NCI-H1417 (cell line): ENCODE data around the gene TTC16.

Experiments
- DNase-seq, 3 experiments: peaks; one replicate each; lab custom pipeline; 2025; lab: John Stamatoyannopoulos, UW

Gene TTC16

GRCh38 chr9:127698985-127699670, 16.8 kb upstream of the TTC16 start:
- peak in 1 of 3 experiments; percentile 91 for DNase-seq

DNA sequence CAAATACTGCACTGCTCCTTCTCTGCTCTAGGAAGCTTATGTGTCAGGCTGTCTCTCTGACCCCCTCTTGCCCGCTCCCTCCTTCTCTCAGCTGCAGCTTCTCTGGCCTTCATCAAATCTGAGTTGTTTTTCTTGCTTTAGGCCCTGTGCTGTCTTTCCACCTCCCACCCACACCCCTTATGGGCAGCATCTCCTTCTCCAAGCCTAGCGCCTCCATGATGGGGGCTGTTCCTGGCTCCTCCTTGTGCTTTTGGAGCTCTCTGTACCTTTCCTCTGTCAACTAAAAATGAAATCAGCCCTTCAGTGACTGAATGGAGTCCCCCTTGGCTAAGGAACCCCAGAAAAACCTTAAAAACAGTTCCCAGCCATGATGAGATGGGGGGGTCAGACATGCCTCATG, 15.7 kb upstream of the TTC16 start:
- no peak for DNase-seq

DNA sequence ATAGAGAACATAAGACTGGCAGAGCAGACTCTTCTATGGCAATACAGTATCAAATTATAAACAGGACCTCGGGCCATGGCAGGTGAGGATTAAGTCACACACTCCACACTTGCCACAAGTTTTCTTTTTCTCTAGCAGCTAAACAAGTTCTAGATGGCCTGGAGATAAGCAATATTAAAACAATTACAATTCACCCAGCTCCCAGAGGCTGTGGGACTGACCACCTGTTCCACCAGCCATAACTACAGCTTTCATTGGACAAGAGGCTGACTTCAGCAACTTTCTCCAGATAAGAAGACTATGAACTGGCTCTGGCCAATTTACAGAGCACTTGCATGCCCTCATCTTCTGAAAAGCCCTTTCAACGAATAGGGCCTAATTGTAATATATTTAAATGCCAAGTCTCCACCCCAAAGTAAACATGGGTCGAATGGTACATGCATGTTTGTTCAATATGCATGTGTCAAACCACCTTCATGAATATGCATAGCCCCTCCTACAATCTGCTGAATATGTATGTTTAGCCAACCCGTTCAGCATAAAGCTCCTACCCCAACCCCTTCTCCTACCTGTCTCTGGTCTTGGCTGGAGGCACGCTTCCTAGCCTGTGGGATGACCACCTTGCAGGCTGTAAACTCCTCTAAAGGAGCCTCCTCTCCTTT, 15.2 kb upstream of the TTC16 start:
- peak in 1 of 3 experiments; percentile 18 for DNase-seq

- DNase-seq: no peak
Observed at GRCh38 chr9:127703289-127703946, 12.5 kb upstream of the TTC16 start.

DNA sequence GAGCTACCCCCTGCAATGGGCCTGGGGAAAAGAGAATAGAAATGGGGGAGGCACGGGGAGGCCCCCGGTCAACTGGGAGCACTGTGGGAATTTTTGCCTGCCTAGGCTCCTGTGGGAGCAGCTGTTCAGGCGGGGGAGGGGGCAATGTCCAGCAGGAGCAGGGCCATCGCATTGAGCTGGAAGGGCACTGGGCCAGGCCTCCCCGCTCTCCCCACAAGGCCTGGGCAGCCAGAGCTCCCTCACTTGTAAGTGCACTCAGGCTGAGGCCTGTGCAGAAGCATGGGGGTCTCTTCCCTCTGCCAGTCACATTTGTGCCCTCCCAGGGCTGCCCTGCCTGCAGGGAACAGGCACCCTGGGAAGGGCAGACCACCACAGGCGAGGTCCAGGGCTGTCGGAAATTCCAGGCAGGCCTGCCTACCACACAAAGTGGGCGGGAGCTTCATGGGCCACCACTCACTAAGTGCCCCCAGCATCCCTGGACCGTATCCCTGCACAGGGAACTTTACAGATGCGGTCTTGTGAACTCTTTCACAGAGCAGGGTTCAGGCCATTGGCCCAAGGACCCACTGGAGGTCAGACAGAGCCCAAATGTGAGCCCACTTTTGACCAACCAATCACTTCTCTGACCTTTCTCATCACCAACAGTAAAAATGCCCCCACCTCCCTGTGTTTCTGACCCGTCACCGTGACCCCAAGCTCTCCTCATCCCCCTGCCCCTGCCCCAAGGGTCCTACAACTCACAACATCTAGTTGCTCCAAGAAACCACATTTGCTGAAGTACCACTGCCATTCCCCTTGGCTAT, 10.1 kb upstream of the TTC16 start:
- DNase-seq: no peak

DNA sequence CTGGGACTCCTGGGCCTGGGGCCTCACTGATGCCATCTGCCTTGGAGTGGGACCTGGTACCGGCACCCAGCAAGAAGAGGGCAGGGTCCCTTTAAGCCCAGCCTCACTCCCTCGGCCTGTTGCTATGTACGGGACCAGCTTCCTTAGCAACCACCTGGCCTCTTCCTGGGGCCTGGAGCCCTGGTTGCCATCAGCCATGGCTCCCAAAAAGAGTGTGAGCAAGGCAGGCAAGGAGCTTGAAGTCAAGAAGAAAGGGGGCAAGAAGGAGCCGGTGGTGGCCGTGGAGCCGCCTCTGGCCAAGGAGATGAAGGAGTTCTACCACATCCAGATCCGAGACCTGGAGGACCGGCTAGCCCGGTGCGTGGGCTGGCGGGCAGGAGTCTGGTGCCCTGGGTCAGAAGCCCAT, 9.0 kb upstream of the TTC16 start, which contains the start of gene CFAP157:
Gene CFAP157, plus strand, starts transcription at position 153 of the 406 bp plus-strand sequence. Its CDS starts 44 bp downstream, at position 197.
- DNase-seq: peak in 2 of 3 experiments; percentile 21 to 55

GRCh38 chr9:127707766-127708165, 8.1 kb upstream of the TTC16 start:
- no peak for DNase-seq

GRCh38 chr9:127708952-127709587, 6.8 kb upstream of the TTC16 start:
- DNase-seq: no peak

DNA sequence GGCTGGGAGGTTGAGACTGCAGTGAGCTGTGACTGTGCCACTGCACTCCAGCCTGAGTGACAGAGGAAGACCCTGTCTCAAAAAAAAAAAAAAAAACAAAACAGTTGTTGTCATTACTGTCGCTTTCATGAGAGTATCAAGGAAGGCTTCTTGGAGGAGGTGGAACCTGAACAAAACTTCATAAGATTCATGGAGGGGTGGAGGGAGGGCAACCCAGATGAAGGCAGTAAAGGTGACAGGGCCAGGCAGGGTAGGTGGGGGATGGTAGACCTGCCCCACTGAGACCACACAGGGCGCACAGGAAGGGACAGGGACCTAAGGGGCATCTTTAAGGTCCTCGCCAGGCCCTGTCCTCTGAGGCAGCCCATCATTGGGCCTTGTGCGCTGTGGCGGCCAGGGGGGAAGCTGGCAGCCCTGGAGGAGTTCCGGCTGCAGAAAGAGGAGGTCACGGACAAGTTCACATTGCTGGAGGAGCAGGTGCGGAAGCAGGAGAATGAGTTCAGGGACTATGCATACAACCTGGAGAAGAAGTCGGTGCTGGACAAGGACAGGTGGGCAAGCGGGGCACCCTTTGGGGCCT, 5.6 kb upstream of the TTC16 start:
- no peak for DNase-seq

- peak in 1 of 3 experiments; percentile 49 for DNase-seq
Observed at GRCh38 chr9:127711226-127711701, 4.6 kb upstream of the TTC16 start.

- DNase-seq: peak in 2 of 3 experiments; percentile 93 to 96
Observed at GRCh38 chr9:127711831-127712274, 4.0 kb upstream of the TTC16 start.

GRCh38 chr9:127712371-127712770, 3.5 kb upstream of the TTC16 start:
- no peak for DNase-seq

DNA sequence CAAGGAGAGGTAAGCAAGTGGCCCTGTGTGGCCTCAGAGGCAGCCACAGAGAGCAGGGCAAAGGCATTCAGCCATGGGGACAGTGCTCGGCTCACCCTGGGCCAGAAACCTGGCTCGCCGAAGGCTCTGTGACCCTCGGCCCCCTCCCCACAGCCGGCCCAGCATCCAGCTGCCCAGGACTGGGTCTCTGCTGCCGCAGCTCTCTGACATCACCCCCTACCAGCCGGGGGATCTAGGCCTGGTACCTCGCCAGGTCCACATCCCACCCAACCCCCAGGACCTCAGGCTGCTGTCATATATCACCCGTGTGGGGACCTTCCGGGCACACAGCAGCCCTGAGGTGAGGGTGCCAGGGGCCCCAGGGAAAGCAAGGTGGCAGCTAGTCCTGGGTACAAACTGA, 3.0 kb upstream of the TTC16 start:
- no peak for DNase-seq

DNA sequence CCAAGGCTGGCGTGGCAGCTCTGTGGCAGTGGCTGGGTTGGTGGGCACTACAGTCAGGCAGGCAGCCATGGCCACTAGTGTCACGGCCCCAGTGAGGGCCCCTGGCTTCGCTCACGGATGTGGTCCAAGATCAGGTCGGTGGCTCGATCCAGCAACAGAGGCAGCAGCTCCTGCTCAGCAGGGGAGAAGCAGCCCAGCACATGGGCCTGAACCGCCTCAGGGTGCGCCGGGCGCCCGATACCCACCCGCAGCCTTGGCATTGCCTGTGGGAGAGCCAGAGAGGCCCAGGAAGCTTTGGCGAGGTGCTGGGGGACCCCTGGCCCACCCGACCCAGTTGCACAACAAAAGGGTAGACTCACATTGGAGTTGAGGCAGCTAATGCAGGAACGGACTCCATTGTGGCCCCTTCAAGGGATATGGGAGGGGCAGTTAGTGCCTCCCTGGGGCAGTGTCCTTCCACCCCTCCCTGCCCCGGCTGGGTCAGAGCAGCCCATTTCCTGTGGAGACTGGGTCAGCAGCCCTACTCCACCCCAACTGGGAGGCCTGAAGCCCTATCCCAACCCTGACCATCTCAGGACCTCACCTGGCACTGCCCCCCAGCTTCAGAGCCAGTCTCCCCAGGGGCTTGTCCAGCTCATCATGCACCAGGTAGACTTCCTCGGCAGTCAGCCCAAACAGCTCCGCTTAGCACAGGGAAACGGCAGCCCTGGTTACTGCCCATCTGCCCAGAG, 1.7 kb upstream of the TTC16 start:
- peak in 1 of 3 experiments; percentile 20 for DNase-seq

DNA sequence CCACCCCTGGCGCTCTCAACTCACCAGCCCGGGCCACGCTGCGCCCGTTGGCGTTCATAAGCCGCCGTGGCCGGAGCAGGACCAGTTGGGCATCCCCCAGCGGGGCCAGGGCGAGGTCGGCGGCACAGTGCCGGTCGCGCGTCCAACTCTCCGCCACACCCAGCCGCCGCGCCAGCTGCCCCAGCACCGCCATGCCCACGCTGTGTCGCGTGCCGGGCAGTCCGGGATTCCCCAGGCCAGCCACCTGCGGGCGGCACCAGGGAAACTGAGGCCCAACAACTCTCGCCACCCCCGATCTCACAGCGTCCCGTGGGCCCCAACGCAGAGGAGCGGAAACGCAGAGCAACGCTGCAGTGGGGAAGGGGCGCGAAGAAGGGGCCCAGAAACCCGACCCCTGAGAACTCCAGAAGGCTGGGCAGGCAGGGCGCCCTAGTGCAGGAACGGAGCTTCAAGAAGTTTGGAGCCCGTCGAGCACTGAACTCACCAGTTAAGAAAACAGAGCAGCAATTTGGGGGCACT, 869 bp upstream of the TTC16 start:
- no peak for DNase-seq

GRCh38 chr9:127716412-127716811, 533 bp downstream of the TTC16 start:
- DNase-seq: no peak

DNA sequence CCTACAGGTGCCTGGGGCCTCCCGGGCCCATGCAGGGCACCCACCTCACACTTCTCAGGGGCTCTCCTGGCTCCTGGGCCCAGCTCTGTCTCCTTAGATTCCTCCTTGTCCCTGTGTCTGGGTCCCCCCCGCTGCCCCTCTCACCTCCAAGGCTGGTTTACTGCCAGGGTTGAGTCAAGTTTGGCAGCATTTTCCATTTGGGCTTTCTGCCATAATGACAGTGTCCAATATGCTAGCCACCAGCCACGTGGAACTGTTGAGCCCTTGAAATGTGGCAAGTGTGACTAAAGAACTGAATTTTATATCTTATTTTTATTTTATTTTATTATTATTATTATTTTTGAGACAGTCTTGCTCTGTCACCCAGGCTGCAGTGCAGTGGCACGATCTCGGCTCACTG, 1.9 kb downstream of the TTC16 start:
- peak in 1 of 3 experiments; percentile 10 for DNase-seq

DNA sequence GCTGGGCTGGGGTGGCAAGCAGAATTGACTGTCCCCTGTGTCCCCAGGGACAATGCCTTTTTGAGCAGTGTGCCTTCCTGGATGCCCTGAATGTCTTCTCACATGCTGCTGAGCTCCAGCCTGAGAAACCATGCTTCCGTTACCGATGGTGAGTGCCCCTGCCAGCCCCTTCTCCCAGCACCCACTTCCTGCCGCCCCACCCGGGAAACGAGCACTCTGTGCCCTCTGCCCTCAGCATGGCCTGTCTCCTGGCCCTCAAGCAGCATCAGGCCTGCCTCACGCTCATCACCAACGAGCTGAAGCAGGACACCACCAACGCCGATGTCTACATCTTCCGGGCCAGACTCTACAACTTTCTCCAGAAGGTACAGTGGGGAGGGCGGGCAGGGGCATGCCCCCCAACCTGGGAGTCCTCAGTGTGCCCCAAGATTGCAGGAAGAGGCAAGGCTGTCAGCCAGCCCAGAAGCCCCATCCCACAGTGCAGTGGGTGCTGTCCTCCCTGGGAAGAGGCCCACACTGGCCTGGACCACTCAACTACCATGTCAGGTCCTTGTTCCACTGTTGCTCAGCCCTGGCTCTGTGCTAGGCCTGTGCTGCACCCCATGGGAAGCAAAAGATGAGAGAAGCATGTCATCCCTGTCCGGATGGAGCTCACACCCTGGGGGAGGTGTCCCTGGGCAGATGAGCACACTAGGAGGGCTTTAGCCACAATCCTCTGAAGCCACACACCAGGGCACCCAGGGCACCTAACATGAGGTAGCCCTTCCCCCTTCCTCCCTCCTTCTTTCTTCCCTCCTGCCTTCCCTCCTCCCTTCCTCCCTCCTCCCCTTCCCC, 4.4 kb downstream of the TTC16 start:
- DNase-seq: peak in 2 of 3 experiments; percentile 47 to 48

DNA sequence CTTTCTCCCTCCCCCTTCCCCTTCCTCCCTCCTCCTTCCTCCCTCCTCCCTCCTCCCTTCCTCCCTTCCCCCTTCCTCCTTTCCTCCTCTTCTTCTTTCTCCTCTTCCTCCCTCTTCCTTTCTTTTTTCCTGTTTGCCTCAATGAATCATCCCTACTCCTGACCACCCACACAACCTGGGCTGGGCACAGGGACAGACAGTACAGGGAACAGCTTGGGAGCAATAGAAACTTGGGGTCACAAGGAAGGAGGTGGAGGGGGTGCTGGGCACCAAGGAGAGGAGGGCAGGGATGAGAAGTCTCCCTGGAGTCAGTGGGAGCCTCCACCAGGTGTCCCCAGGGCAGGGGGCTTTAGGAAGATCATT, 5.0 kb downstream of the TTC16 start:
- DNase-seq: no peak
